GM21423 (cell line): ENCODE results near the gene C2.
"Not testable (repeated sequence)": the region's sequence is repeated elsewhere in the genome, so short reads cannot be mapped to it uniquely, and the experiment has no call there.

Experiments
- ATAC-seq: cut with Tn5 transposase; IDR thresholded peaks from one replicate; pipeline ENCODE4 v1.9.1; 2021; ENCODE audit warnings: mild to moderate bottlenecking, moderate library complexity; ENCODE audit not compliant: unreplicated experiment

C2 gene

GRCh38 chr6:31920811-31921210 is 6.7 kb upstream of the C2 start:
- no peak for ATAC-seq

DNA sequence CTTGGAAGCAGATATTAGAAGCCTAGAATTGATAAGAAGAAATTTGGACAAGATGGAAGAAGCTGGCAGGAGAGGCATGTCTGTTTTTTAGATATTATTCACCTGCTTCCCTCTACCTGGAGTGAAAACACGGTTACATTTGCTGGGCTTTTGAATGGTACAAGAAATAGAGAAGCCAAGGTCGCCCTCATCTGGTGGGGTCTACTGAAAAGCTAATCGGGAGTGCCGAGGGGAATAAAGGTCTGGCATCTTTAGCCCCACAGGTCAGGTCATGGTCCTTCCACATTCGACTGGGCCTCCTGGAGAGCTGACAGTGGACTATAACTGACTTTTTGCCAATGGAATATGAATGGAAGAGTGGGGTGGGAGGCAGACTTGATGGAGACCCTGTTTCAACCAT is 4.6 kb upstream of the C2 start:
- no peak for ATAC-seq

GRCh38 chr6:31927863-31928671 is 550 bp downstream of the C2 start:
- ATAC-seq = no peak

DNA sequence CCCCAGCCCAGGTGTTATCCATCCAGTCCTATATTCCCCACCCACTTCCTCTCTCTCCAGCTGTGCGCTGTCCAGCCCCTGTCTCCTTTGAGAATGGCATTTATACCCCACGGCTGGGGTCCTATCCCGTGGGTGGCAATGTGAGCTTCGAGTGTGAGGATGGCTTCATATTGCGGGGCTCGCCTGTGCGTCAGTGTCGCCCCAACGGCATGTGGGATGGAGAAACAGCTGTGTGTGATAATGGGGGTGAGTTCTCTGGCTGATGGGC is 1.1 kb downstream of the C2 start:
- ATAC-seq = no peak

- ATAC-seq = no peak
These were observed 3.4 kb downstream of the C2 start for GRCh38 chr6:31930962-31931361.

- not testable (repeated sequence) for ATAC-seq
These were observed 4.6 kb downstream of the C2 start for GRCh38 chr6:31932137-31932536.

- no peak for ATAC-seq
These were observed 6.0 kb downstream of the C2 start for GRCh38 chr6:31933537-31933936.

- no peak for ATAC-seq
These were observed 7.5 kb downstream of the C2 start for GRCh38 chr6:31935021-31935420.

GRCh38 chr6:31935823-31936222 is 8.3 kb downstream of the C2 start:
- no peak for ATAC-seq

GRCh38 chr6:31940256-31940664 is 12.7 kb downstream of the C2 start:
- no peak for ATAC-seq

GRCh38 chr6:31943742-31944141 is 16.2 kb downstream of the C2 start:
- no peak for ATAC-seq

DNA sequence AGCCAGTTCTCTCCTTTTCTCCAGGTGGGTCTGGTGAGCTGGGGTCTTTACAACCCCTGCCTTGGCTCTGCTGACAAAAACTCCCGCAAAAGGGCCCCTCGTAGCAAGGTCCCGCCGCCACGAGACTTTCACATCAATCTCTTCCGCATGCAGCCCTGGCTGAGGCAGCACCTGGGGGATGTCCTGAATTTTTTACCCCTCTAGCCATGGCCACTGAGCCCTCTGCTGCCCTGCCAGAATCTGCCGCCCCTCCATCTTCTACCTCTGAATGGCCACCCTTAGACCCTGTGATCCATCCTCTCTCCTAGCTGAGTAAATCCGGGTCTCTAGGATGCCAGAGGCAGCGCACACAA is 17.6 kb downstream of the C2 start:
- ATAC-seq = no peak

GRCh38 chr6:31945507-31946369 is 18.2 kb downstream of the C2 start, which contains the start of gene CFB:
CFB (plus strand) TSS chr6:31946095; CDS start chr6:31946222, 127 bp downstream.
- ATAC-seq = no peak

DNA sequence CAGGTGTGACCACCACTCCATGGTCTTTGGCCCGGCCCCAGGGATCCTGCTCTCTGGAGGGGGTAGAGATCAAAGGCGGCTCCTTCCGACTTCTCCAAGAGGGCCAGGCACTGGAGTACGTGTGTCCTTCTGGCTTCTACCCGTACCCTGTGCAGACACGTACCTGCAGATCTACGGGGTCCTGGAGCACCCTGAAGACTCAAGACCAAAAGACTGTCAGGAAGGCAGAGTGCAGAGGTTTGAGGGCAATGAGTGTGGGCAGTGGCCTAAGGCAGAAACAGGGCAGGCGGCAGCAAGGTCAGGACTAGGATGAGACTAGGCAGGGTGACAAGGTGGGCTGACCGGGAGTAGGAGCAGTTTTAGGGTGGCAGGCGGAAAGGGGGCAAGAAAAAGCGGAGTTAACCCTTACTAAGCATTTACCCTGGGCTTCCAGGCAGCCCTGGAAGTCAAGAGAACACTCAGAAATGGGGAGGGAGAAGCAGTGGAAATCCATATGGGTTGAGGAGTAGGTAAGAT is 18.9 kb downstream of the C2 start:
- no peak for ATAC-seq

- no peak for ATAC-seq
These were observed 19.7 kb downstream of the C2 start for GRCh38 chr6:31947070-31947675.

DNA sequence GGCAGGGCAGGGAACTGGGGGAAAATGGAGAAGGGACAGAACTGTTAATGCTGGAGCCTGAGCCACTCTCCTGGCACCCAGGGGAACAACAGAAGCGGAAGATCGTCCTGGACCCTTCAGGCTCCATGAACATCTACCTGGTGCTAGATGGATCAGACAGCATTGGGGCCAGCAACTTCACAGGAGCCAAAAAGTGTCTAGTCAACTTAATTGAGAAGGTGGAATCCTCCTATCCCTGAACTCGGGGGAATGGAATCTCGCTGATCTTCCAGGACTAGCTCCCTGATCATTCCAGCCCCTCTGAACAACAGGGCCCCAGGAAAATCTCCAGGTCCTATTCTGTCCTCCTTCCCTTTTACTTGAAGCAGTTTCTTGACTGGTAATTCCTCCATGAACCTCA is 20.3 kb downstream of the C2 start:
- no peak for ATAC-seq

DNA sequence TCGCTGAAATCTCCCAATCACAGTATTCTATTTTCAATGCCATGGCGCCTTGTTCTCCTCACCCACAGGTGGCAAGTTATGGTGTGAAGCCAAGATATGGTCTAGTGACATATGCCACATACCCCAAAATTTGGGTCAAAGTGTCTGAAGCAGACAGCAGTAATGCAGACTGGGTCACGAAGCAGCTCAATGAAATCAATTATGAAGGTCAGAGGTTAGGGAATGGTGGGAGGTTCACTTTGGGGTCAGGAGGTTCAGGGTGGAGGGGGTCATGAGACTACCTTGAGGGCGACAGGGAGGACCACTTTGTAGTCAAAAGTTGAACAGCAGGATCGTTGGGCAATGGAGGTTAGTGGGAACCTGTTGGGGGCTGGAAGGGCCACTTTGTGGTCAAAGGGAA is 20.8 kb downstream of the C2 start:
- no peak for ATAC-seq

GRCh38 chr6:31948753-31949413 is 21.4 kb downstream of the C2 start:
- ATAC-seq = no peak

GRCh38 chr6:31949926-31950548 is 22.5 kb downstream of the C2 start:
- ATAC-seq = no peak

DNA sequence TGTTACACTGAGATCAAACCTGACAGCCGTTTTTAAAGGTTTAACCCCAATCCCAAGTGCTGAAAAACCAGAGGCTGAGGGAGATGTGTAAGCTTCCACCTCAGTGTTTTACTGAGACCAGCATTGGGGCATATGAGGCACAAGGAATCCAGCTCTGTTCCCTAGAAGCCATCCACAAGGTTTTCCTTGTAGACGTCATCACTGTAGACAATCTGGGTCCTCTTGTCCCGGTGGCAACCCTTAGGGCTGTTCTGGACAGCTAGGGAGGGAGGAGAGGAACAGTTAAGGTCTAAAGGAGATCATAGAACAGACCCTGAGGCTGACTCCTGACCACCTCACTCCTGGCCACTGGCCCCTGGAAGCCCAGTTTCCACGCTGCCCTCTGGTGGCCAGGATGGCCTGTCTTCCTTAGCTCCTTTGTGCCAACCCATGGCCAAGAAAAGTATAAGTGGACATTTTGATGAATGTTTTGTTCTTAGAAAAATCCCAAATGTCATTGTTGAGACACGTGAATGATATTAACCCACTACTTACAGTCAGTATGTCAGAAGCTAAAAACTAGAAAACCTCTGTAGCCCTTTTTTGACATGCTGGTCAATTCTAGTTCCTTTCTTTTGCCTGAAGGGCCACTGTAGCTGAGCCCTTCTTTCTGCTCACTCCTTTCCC is 24.8 kb downstream of the C2 start:
- ATAC-seq = no peak
